ENCODE measurements around the gene WDR18. TPM values are rescaled to one million over a fixed set of nuclear protein-coding genes. Genes with fewer than 3 reads are reported as not detected.
A peak's percentile ranks its signal among the peaks of the same experiment; 100 is the strongest.

Gene WDR18
- total RNA-seq, 6 experiments from 2014 or later = 47.5 to 55.8 (median 51.3) TPM

GRCh38 chr19:1013218-1013617 is 29.1 kb downstream of the WDR18 start:
- Mint-ChIP-seq H3K36me3 (ENCODE audit: low read depth) (no peaks in the 10 kb centered on the region), H3K4me3 (no peak overlapping the region), H3K27ac (no peak overlapping the region), H3K4me1 (ENCODE audit: low read depth) (peaks cover 26% of the 10 kb centered on the region), H3K9me3 (no peaks in the 10 kb centered on the region), H3K27me3 (ENCODE audit: insufficient read depth) (no peaks in the 10 kb centered on the region; the same call in none of the 2 replicates)
- DNase-seq = no peak
- no peak for TF ChIP-seq CTCF (IDR thresholded peaks at IDR 0.05)

- DNase-seq = no peak
- Mint-ChIP-seq H3K27ac (no peak overlapping the region; the same call in 1 of the 2 replicates), H3K27me3 (ENCODE audit: insufficient read depth) (no peaks in the 10 kb centered on the region; the same call in none of the 2 replicates), H3K9me3 (no peaks in the 10 kb centered on the region), H3K4me1 (ENCODE audit: low read depth) (peaks cover 33% of the 10 kb centered on the region), H3K4me3 (no peak overlapping the region), H3K36me3 (ENCODE audit: low read depth) (no peaks in the 10 kb centered on the region)
- no peak for TF ChIP-seq CTCF (IDR thresholded peaks at IDR 0.05)
These were observed 30.3 kb downstream of the WDR18 start for GRCh38 chr19:1014161-1015060.

- H3K4me1 Mint-ChIP-seq (ENCODE audit: low read depth) = peaks cover 28% of the 10 kb centered on the region
- H3K27me3 Mint-ChIP-seq (ENCODE audit: insufficient read depth) = no peaks in the 10 kb centered on the region; the same call in none of the 2 replicates
- H3K9me3 Mint-ChIP-seq = no peaks in the 10 kb centered on the region
- DNase-seq = no peak
- no peak overlapping the region for H3K4me3 Mint-ChIP-seq
- TF ChIP-seq CTCF (IDR thresholded peaks at IDR 0.05) = no peak
- H3K36me3 Mint-ChIP-seq (ENCODE audit: low read depth) = no peaks in the 10 kb centered on the region
- peak overlapping the region; percentile 21; the same call in 1 of the 2 replicates for H3K27ac Mint-ChIP-seq
These were observed 31.1 kb downstream of the WDR18 start for GRCh38 chr19:1015061-1015781.

- H3K27ac Mint-ChIP-seq = peak overlapping the region; percentile 97
- peaks cover under 1% of the 10 kb centered on the region; the same call in 1 of the 2 replicates for H3K9me3 Mint-ChIP-seq
- no peak for TF ChIP-seq CTCF (IDR thresholded peaks at IDR 0.05)
These were observed 31.9 kb downstream of the WDR18 start for GRCh38 chr19:1015782-1016646.

GRCh38 chr19:1016647-1017114 is 32.5 kb downstream of the WDR18 start:
- Mint-ChIP-seq H3K27ac (peak overlapping the region; percentile 97), H3K9me3 (peaks cover 4% of the 10 kb centered on the region; the same call in 1 of the 2 replicates), H3K36me3 (ENCODE audit: low read depth) (no peaks in the 10 kb centered on the region), H3K4me3 (peak overlapping the region; percentile 84), H3K4me1 (ENCODE audit: low read depth) (peaks cover 31% of the 10 kb centered on the region), H3K27me3 (ENCODE audit: insufficient read depth) (no peaks in the 10 kb centered on the region; the same call in none of the 2 replicates)
- DNase-seq = peak; percentile 78
- TF ChIP-seq CTCF (IDR thresholded peaks at IDR 0.05) = no peak

More at GRCh38 chr19:1015782-1016646, 31.9 kb downstream of the WDR18 start:
- no peaks in the 10 kb centered on the region; the same call in none of the 2 replicates for H3K27me3 Mint-ChIP-seq (ENCODE audit: insufficient read depth)
- H3K36me3 Mint-ChIP-seq (ENCODE audit: low read depth) = no peaks in the 10 kb centered on the region
- H3K4me3 Mint-ChIP-seq = peak overlapping the region; percentile 84
- peaks cover 28% of the 10 kb centered on the region for H3K4me1 Mint-ChIP-seq (ENCODE audit: low read depth)
- no peak for DNase-seq

Data from HFFc6 (cell line).